ENCODE measurements around the gene MCTP1.
"Not testable (repeated sequence)": the region's sequence is repeated elsewhere in the genome, so short reads cannot be mapped to it uniquely, and the experiment has no call there.

Gene MCTP1

DNA sequence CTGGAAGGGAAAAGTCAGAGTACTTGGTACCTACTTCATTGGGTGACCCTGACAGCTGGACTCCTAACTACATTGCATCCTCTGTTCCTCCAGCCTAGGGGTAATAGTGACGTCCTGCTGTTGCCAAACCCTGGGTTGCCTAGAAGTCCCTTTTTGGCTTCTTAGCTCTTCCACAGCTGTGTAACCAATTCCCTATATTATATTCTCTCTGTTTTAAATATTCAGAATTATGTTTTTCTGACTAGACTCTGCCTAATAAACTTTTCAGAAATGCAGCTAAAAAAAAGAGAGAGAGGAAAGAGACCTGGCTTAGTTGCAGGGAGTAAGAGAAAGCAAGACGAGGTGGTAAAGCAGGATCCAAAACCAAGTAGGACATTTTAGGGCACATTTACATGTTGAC lies 28.4 kb downstream of the MCTP1 start:
- DNase-seq (ENCODE audit: low spot score) (no peak), FAIRE-seq (no peak)

DNA sequence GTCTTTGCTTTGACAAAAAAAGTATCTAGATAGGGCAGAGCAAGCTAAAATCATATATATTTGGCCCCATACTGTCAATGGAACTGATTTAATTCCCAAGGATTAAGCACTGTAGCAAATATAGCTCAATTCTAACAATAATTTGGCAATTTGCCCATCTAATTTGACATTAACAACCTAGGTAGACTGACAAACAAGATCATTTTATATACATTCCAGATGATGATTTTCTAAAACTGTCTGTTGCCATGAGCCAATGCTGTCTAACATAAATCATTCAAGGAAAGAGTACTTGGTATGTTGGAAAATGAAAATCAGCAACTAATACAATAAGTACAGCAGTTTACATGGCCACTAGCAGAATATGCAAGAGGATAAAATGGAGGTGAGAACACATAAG lies 32.1 kb downstream of the MCTP1 start:
- DNase-seq (ENCODE audit: low spot score), result no peak
- no peak for FAIRE-seq

GRCh38 chr5:95251185-95251584 lies 33.7 kb downstream of the MCTP1 start:
- FAIRE-seq (no peak), DNase-seq (ENCODE audit: low spot score) (no peak)

DNA sequence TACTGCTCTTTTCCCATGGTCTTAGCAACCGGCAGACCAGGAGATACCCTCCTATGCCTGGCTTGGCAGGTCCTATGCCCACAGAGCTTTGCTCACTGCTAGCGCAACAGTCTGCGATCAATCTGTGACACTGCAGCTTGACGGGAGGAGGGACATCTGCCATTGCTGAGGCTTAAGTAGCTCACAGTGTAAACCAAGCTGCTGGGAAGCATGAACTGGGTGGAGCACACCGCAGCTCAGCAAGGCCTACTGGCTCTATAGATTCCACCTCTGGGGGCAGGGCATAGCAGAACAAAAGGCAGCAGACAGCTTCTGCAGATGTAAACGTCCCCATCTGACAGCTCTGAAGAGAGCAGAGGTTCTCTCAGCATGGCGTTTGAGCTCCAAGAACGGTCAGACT lies 40.4 kb downstream of the MCTP1 start:
- DNase-seq (ENCODE audit: low spot score), result no peak
- FAIRE-seq, result no peak

- FAIRE-seq (no peak), DNase-seq (ENCODE audit: low spot score) (no peak)
These were observed 43.3 kb downstream of the MCTP1 start for GRCh38 chr5:95241635-95242034.

DNA sequence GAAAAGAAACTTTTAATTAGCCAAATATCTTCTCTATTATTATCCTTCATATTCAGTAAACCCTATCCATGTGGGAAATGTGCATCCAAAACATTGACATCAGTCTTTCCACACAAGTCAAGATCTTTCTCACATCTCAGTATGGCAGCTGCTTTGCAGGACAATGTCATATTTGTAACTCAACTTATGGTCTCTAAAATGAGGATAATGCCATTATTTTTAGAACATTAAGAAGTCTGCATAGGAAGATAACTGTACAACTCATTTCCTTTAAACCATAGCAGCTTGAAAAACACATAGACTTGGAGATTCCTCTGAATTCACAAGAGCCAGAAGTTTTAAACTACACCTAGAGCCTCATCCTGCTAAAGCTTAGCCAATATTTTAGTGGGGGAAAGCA lies 43.7 kb downstream of the MCTP1 start:
- no peak for FAIRE-seq
- no peak for DNase-seq (ENCODE audit: low spot score)

- DNase-seq (ENCODE audit: low spot score) (peak; percentile 25), FAIRE-seq (peak; percentile 62)
These were observed 46.2 kb downstream of the MCTP1 start for GRCh38 chr5:95238560-95239325.

GRCh38 chr5:95237324-95237723 lies 47.6 kb downstream of the MCTP1 start:
- DNase-seq (ENCODE audit: low spot score) (no peak), FAIRE-seq (no peak)

DNA sequence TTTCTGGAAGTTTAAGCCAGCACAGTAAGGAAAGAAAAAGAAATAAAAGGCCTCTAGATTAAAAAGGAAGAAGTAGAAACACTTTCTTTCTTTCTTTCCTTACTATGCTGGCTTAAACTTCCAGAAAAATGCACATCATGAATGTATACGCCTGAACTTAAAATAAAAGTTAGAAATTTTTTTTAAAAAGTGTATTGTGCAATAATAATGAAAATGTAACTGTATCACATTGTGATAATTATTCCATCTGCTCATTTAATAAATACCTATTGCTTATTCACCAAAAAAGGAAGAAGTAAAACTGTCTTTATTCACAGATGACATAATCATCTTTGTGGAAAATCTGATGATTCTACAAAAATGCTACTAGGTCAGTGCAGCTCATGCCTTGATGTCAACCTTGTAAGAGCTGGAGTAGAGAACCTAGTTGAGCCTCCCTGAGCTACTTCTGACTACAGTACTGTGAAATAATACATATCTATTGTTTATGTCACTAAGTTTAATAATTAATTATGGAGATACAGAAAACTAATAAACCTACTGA lies 49.4 kb downstream of the MCTP1 start:
- DNase-seq (ENCODE audit: low spot score), result no peak
- no peak for FAIRE-seq

DNA sequence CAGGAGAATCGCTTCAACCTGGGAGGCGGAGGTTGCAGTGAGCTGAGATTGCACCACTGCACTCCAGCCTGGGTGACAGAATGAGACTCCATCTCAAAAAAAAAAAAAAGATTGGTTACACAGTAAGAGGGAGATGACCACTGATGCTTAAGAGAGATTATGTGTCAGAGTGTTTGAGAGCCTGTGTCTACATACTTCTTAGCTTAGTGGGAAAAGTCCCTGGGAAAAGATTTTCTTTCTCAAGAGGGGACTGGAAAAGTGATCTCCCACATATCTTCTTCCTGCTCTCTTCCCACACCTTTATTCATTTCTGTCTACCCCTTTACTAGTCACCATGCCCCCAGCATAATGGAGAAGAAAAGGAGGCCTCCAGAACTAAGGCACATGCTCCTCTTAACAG lies 55.2 kb downstream of the MCTP1 start:
- FAIRE-seq, result no peak
- no peak for DNase-seq (ENCODE audit: low spot score)

GRCh38 chr5:95224701-95225459 lies 60.0 kb downstream of the MCTP1 start:
- no peak for FAIRE-seq

GRCh38 chr5:95223566-95224258 lies 61.2 kb downstream of the MCTP1 start:
- no peak for DNase-seq (ENCODE audit: low spot score)
- no peak for FAIRE-seq

More at GRCh38 chr5:95224701-95225459, 60.0 kb downstream of the MCTP1 start:
- no peak for DNase-seq (ENCODE audit: low spot score)

GRCh38 chr5:95222836-95223235 lies 62.1 kb downstream of the MCTP1 start:
- no peak for FAIRE-seq
- no peak for DNase-seq (ENCODE audit: low spot score)

DNA sequence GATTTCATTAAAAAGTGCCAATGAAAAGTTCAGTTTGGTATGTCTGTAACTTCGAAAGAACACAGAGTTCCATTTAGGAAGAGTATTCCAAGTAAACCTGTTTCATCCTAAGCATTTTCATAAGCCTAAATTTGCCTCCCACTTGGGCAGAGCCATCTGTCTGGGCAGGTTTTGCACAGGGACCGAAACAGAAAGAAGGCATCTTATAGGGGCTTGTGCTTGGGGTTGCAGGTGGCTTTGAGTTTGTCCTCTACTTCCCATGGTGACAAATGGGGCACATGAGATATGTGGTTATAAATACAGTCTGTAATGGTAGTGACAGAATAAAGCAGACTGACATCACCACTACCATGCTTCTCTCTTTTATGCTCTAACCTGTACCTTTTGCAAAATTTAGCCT lies 63.7 kb downstream of the MCTP1 start:
- FAIRE-seq (no peak), DNase-seq (ENCODE audit: low spot score) (no peak)

GRCh38 chr5:95220381-95220780 lies 64.5 kb downstream of the MCTP1 start:
- no peak for FAIRE-seq
- DNase-seq (ENCODE audit: low spot score), result no peak

DNA sequence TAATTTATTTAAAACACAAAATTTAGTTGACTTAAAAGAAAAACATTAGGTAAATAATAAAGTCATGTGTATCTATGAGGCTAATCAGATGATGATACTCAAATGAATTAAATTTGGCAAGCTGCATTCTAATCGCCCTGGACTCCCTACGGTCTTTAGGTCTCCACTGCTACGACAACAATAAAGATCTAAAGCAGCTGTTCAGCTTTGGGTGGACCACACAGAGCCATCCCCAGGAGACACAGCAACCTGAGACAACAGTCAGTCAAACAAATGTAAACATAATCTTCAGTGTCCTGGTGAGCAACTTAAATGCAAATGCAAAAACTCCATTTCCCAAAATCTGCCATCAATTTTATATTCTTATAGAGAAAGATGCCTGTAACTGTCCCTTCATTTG lies 65.5 kb downstream of the MCTP1 start:
- FAIRE-seq (no peak), DNase-seq (ENCODE audit: low spot score) (no peak)

DNA sequence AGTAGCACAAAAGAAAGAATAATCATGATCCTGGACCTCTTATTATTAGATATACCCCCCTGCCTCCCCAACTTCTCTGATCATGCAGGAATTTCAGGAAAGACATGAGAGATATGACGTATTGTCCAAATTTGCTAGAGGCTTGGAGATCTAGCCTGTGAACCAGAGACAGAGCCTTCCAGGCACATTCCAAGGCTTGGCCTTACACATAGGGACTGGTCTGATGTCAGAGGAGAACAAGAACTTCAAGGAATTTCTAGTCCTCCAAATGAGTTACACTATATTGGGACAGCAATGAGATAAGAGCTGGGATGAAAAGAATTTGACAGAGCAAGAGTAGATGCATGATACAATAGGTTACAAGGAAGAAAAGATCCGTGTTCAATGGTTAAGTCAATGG lies 67.0 kb downstream of the MCTP1 start:
- no peak for FAIRE-seq
- DNase-seq (ENCODE audit: low spot score), result no peak

DNA sequence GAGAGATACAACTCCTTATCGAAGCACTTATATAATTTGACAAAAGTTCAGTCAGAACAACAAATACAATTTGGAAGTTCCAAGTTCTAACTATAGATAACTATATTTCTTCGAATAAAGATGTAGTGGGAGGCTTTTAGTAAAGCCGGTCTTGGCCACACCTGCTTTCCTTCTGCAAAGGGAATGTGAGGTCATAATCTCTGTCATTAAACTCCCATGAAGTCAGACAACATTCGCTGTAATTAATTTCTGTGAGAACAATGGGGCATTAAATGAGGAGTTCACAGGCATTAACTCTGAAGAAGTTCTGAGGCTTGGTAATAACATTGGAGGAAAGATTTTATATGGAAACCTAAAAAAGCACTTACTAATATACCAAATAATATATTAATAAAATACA lies 67.5 kb downstream of the MCTP1 start:
- no peak for DNase-seq (ENCODE audit: low spot score)
- no peak for FAIRE-seq

- no peak for FAIRE-seq
These were observed 68.5 kb downstream of the MCTP1 start for GRCh38 chr5:95216136-95216955.

GRCh38 chr5:95207811-95208210 lies 77.1 kb downstream of the MCTP1 start:
- not testable (repeated sequence) for DNase-seq (ENCODE audit: low spot score); FAIRE-seq

More at GRCh38 chr5:95216136-95216955, 68.5 kb downstream of the MCTP1 start:
- DNase-seq (ENCODE audit: low spot score), result no peak

- no peak for DNase-seq (ENCODE audit: low spot score)
- FAIRE-seq, result no peak
These were observed 90.0 kb downstream of the MCTP1 start for GRCh38 chr5:95194856-95195255.
